Natural killer cell (primary cell): Measurements from ENCODE around the gene C1orf122. TPM values are rescaled to one million over a fixed set of nuclear protein-coding genes. Genes with fewer than 3 reads are reported as not detected.

ENCODE experiments used
- ATAC-seq, 3 donors: fragments of 150-1000 bp in 2 of 3; fragments of 200-7000 bp in 1 of 3; cut with Tn5 transposase; 1 replicate in 1 of 3; 2 replicates in 2 of 3; pipeline ENCODE4 v1.10.0; 2021; ENCODE audit warnings: mild to moderate bottlenecking in 2 of 3, moderate library complexity in 2 of 3
- DNase-seq, 2 donors: peaks; one replicate each; pipeline versions ENCODE4 v3.0.0 to v3.0.0-alpha.2; 2013 to 2021; ENCODE audit warnings: mixed read lengths in 1 of 2
- H3K27ac ChIP-seq: one replicate; pipeline ENCODE4 v1.5.1; 2013; ENCODE audit warnings: mild to moderate bottlenecking, low read length
- H3K27me3 ChIP-seq: one replicate; pipeline ENCODE4 v1.6.1; 2013; ENCODE audit warnings: low read length; ENCODE audit not compliant: control insufficient read depth, insufficient read depth
- H3K36me3 ChIP-seq: one replicate; pipeline ENCODE4 v1.6.1; 2013; ENCODE audit warnings: low read length; ENCODE audit not compliant: control insufficient read depth, insufficient read depth
- H3K4me1 ChIP-seq: one replicate; pipeline ENCODE4 v1.6.1; 2013; ENCODE audit warnings: low read length; ENCODE audit not compliant: control insufficient read depth, insufficient read depth
- H3K4me3 ChIP-seq: one replicate; pipeline ENCODE4 v1.5.1; 2013; ENCODE audit warnings: low read length
- H3K9me3 ChIP-seq: one replicate; pipeline ENCODE4 v1.6.1; 2013; ENCODE audit warnings: low read length; ENCODE audit not compliant: control insufficient read depth, insufficient read depth
- H3K27ac Mint-ChIP-seq, 2 donors: one replicate each; pipeline ENCODE4 v1.8.0; 2022; ENCODE audit warnings: mild to moderate bottlenecking in 2 of 2, mixed read lengths in 2 of 2, moderate library complexity in 1 of 2
- H3K27me3 Mint-ChIP-seq, 2 donors: one replicate each; pipeline ENCODE4 v1.8.0; 2022; ENCODE audit warnings: low read depth in 2 of 2, mixed read lengths in 2 of 2
- H3K36me3 Mint-ChIP-seq: one replicate; pipeline ENCODE4 v1.8.0; 2022; ENCODE audit warnings: mixed read lengths
- H3K4me1 Mint-ChIP-seq, 2 donors: one replicate each; pipeline ENCODE4 v1.8.0; 2022; ENCODE audit warnings: mixed read lengths in 2 of 2
- H3K4me3 Mint-ChIP-seq: one replicate; pipeline ENCODE4 v1.8.0; 2022; ENCODE audit warnings: mild to moderate bottlenecking, moderate library complexity, mixed read lengths
- H3K9me3 Mint-ChIP-seq, 2 donors: one replicate each; pipeline ENCODE4 v1.8.0; 2022; ENCODE audit warnings: mixed read lengths in 2 of 2
- WGBS: methylation state at CpG from one replicate; pipeline ENCODE4 v1.1.7; 2013; ENCODE audit warnings: missing lambda C conversion rate; ENCODE audit not compliant: insufficient coverage; 5-methylcytosine and 5-hydroxymethylcytosine counted together
- intact Hi-C: fragments of 100-400 bp; cut with micrococcal nuclease; formaldehyde crosslinking; loops from one replicate; pipeline ENCODE4 v1.14.2; 2022
- total RNA-seq, 4 donors: library from RNA; stranded (reverse); fragments of 120-200 nt in 1 of 4; gene quantifications; one replicate each; pipeline versions ENCODE4 v1.2.3 to v1.2.4, GENCODE V29; 2013 to 2022
- TF ChIP-seq, protein P1 (sequence below): fragments of 200-600 bp; IDR thresholded peaks from one replicate; pipeline ENCODE4 v1.8.0; 2022; ENCODE audit warnings: antibody characterized with exemption

Gene C1orf122
- total RNA-seq, 3 donors from 2014 or later (not counting 1 experiment from before 2014, with no cell fraction given), result 13.9 to 22.9 (median 14.9) TPM

DNA sequence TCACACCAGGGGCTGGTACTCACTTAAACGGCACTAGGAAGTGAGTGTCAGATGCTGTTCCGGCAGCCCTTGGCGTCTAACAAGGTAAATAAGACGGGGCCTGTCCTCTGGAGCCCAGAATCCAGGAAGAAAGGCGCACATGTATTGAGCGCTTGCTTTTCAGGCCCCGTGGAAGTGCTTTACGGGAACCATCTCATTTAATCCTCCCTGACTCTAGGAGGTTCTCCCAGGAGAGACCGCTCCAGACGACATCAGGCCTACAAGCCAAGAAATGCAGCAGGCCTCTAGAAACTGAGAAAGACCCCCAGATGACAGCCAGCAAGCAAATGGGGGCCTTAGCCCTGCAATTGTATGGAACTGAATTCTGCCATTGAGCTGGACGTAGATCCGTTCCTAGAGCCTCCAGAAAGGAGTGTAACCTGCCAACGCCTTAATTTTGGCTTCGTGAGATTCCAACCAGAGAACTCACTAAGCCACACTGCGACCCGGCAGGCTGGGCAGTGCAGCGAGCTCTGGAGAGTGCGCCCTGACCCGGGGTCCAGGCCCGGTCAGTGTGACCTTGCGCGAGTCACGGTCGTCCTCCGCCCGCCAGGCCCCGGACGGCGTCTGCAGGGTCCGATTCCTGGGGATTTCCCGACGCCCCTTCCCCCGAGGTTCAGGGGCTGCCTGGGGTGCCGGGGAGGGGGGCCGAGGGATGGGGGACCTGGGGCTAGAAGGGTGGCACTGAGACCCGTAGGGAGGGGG is 14.5 kb upstream of the C1orf122 start:
- H3K27ac Mint-ChIP-seq, result no peak overlapping the region
- no peaks in the 10 kb centered on the region for H3K36me3 Mint-ChIP-seq
- no peaks in the 10 kb centered on the region for H3K36me3 ChIP-seq
- H3K9me3 ChIP-seq, result no peaks in the 10 kb centered on the region
- H3K4me1 ChIP-seq, result peaks cover 18% of the 10 kb centered on the region
- 41% methylated on average over 36 of the region's 36 CpGs for WGBS
- no peak overlapping the region for H3K27ac ChIP-seq
- peaks cover 11 to 18% of the 10 kb centered on the region in 2 donors for H3K4me1 Mint-ChIP-seq
- TF ChIP-seq, protein P1, sequence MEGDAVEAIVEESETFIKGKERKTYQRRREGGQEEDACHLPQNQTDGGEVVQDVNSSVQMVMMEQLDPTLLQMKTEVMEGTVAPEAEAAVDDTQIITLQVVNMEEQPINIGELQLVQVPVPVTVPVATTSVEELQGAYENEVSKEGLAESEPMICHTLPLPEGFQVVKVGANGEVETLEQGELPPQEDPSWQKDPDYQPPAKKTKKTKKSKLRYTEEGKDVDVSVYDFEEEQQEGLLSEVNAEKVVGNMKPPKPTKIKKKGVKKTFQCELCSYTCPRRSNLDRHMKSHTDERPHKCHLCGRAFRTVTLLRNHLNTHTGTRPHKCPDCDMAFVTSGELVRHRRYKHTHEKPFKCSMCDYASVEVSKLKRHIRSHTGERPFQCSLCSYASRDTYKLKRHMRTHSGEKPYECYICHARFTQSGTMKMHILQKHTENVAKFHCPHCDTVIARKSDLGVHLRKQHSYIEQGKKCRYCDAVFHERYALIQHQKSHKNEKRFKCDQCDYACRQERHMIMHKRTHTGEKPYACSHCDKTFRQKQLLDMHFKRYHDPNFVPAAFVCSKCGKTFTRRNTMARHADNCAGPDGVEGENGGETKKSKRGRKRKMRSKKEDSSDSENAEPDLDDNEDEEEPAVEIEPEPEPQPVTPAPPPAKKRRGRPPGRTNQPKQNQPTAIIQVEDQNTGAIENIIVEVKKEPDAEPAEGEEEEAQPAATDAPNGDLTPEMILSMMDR, result no peak
- H3K4me3 Mint-ChIP-seq, result peak overlapping the region; percentile 58
- DNase-seq, result no peak
- peaks cover 35 to 36% of the 10 kb centered on the region in 2 donors for H3K27me3 Mint-ChIP-seq
- no peak overlapping the region for H3K4me3 ChIP-seq
- H3K27me3 ChIP-seq, result peaks cover 10% of the 10 kb centered on the region
- ATAC-seq, result no peak
- intact Hi-C loops, result no loop called here
- no peaks in the 10 kb centered on the region for H3K9me3 Mint-ChIP-seq

DNA sequence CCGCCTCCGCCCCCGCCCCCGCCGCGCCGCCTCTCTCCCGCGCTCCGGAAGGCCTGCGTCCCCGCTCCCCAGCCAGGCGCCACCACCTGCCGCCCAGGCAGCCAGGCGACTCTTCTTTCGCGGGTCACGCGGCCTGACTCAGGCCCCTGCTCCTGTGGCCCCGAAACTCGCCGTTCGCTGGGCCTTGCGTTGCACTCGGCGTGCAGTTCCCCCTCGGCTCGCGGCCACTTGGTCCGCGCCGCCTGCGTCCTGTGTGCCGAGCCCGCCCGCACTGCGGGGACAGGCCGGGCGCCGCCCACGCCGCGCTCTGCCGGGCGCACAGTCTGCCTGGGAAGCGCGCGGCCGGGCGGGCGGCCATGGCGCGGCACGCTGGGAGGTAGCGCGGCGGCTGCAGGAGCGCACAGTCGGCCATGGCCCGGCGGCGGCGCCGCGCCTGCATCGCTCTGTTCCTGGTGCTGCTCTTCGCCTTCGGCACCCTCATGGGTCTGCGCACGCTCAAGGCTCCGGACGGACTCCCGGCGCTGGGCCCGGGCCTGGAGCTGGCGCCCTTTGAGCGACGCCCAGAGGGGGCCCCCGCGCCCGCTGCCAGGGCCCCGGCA is 13.7 kb upstream of the C1orf122 start, which contains the start of gene MANEAL:
Gene MANEAL, plus strand, starts transcription at position 75 of the 599 bp plus-strand sequence. Its CDS starts 336 bp downstream, at position 411.
- intact Hi-C loops, result no loop called here
- DNase-seq, result peak; percentile 24 to 63

DNA sequence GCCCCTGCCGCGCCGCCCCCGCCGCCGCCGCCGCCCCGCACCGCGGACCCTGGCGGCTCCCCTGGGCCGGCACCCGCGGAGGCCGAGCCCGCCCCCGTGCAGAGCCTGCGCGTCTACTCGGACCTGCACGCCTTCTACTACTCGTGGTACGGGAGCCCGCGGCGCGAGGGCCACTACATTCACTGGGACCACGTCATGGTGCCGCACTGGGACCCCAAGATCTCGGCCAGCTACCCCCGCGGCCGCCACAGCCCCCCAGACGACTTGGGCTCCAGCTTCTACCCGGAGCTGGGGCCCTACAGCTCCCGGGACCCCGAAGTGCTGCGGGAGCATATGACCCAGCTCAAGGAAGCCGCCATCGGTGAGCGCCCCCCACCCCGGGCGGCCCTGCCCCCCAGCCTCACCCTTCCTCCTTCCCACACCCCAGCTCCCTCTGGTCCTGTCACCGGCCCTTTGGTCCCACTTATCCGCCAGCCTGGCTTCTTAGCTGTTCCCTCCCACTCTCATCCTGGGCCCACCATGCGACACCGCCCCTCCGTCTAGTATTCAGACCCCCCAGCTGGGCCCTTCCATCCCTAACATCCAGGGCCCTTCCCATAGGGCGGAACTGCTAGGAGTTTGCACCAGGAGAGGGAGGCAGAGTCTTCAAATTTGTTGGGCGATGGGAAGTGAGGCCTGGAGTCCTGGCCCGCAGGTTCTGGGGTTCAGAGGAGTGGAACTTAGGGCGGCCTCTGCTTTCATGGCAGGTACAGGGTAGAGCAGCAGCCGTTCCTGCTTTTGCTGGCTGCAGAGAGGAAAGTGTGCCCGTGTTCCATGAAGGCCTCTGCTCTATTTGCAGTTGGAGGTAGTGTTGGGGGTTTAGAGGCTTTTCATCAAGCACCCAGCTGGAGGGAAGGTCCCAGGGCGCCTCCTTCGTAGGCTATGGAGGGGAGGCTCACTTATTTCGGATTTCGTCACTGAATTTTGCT is 12.9 kb upstream of the C1orf122 start:
- Mint-ChIP-seq H3K27ac (no peak overlapping the region), H3K4me3 (peak overlapping the region; percentile 87), H3K36me3 (no peaks in the 10 kb centered on the region), H3K9me3 (no peaks in the 10 kb centered on the region), H3K27me3 (peaks cover 33 to 35% of the 10 kb centered on the region in 2 donors), H3K4me1 (peaks cover 11 to 18% of the 10 kb centered on the region in 2 donors)
- H3K4me1 ChIP-seq, result peaks cover 18% of the 10 kb centered on the region
- intact Hi-C loops, result no loop called here
- WGBS, result 11% methylated on average over 59 of the region's 59 CpGs
- TF ChIP-seq, protein P1, result no peak
- H3K9me3 ChIP-seq, result no peaks in the 10 kb centered on the region
- H3K27ac ChIP-seq, result no peak overlapping the region
- H3K27me3 ChIP-seq, result peaks cover 10% of the 10 kb centered on the region
- ATAC-seq (peak in 2 of 3 donors; percentile 18 to 39), DNase-seq (no peak)
- peak overlapping the region; percentile 35 for H3K4me3 ChIP-seq
- peaks cover 4% of the 10 kb centered on the region for H3K36me3 ChIP-seq

More for the DNA sequence above, 13.7 kb upstream of the C1orf122 start, which contains the start of gene MANEAL:
- Histone ChIP-seq H3K4me1 (peaks cover 18% of the 10 kb centered on the region), H3K4me3 (peak within 1 kb of the TSS; percentile 35), H3K9me3 (no peaks in the 10 kb centered on the region), H3K27me3 (peaks cover 10% of the 10 kb centered on the region), H3K36me3 (no peaks in the 10 kb centered on the region), H3K27ac (no peak within 1 kb of the TSS)
- peaks cover 33 to 35% of the 10 kb centered on the region in 2 donors for H3K27me3 Mint-ChIP-seq
- H3K4me3 Mint-ChIP-seq, result peak within 1 kb of the TSS; percentile 87
- H3K9me3 Mint-ChIP-seq, result no peaks in the 10 kb centered on the region
- no peaks in the 10 kb centered on the region for H3K36me3 Mint-ChIP-seq
- ATAC-seq, result peak; percentile 72 to 84 (median 81)
- TF ChIP-seq, protein P1, result no peak
- under 1% methylated on average over 80 of the region's 82 CpGs for WGBS
- H3K4me1 Mint-ChIP-seq, result peaks cover 11 to 18% of the 10 kb centered on the region in 2 donors
- H3K27ac Mint-ChIP-seq, result no peak within 1 kb of the TSS
